ENCODE results near the gene CC2D2B. TPM values are rescaled to one million over a fixed set of nuclear protein-coding genes. Genes with fewer than 3 reads are reported as not detected.
A peak's percentile ranks its signal among the peaks of the same experiment; 100 is the strongest.
"Not testable (repeated sequence)": the region's sequence is repeated elsewhere in the genome, so short reads cannot be mapped to it uniquely, and the experiment has no call there.

The CC2D2B gene, protein sequence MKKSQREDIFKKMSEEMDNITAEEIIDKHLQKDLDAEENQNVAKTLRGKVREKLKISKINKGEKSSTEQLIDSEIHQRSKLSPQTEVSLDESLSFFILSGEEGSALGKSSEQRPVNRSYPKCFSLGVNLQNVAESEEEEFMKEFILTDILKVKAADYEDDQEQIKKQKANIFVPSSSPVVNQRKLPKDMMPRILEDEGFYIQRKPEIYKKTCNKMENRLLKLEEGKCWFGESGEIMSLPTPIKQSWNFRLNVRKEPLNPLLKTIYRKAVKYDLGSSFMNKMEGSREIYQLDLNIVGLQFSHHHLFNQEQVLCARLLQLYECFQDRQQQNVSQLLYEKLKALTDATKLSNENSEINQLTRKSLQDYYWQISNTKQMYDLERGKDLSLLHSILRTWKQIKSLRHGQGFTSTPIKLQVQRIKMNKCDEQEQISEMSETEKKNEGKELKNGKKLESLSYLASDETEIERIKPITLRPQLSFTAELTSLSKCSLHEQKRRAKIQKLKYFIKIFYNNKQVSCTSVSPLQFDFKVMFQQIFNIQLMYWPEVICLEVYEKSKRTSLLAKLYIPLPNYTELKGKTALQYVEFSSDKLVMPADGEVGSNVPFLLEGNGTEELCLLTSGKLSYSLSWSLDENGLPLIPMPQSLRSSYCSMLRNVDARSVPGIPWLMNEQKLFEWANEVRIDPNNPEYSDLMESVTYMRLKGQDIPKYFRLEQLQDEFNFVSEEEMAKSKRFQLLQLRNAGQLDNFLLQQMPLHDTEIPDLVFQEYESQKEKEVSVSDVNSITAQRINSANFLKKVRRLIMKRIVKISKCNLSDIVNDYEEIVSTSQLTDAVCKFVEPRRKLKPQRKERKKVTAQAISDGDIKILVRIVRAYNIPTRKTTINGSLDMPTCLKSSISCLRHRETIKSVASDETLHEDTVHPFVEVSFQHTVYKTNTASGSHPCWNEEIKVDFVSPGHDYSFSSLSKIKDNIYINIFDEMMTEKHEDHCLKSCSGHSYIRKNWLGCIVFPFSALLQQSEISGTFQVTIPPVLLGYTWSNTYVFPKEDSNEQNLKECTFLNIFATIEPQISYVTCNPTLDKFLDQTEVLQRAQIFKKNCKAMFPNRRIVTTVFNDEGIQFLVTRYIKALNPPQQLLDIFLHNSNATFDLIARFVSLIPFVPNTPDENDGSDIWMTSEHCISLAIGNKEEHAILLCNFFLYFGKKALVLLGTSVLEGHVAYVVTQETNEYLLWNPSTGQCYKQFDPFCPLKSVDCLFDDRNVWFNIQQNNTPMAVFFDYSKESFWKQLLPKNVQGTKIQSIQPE (N-terminal part only)
- 0.54 TPM for polyA plus RNA-seq (ENCODE audit: insufficient read length)

GRCh38 chr10:95907456-95908253, at the start of gene CC2D2B:
CC2D2B (plus strand) TSS chr10:95907975; CDS start chr10:95911324, 3,349 bp downstream.
- peak; percentile 84 for DNase-seq

DNA sequence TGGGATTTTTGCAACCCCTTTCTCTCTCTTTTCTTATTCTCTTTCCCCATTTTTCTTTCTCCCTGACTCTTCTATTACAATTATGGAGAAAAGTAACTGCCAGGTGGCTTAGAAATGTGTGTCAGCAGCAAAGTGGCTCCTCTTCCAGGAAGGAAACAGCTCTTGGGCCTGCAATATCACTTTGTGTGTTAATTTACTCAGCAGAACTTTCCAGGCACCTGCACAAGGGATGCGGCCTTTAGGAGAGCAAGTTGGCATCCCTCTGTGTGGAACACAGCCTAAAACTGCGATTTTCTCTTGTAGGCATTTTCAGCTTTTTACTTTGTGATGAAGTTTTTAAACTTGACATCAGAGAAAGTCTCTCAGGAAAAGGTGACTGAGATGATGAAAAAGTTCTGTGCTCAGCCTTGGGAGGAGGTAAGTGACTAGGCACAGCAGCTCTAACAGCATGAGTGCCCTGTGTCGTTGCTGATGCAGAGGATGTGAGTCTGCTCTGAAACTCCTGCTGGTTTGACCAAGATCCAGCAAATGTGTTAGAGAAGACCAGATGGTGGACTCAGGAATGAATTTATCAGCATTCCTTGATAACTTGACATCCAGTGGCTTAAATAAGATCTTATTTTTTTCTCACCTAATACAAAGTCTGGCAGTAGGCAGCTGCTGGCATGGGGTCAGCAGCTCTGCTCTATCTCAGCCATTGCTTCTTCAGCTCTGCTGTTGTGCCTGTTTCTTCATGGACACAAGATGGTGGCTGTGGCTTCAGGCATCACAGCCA, 47.4 kb upstream of the CC2D2B start:
- peak; percentile 43 for DNase-seq

DNA sequence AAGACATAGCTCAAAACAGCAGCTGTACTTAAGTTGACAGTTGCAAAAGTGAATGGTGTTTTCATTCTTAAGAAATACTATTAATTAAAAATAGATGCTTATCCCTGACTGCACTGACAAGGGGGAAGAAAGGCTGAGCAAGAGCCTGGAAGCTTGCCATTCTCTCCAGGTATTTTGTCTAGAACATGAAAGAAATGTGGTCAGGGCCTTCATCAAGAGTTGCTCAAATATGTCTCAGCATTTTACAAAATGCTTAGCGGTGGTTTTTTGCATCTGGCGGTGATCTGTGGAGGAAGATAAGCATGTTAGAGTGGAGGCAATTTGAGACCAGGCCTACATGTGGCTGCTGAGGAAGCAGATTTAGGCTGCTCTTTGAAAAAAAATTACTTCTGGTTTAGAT, 46.4 kb upstream of the CC2D2B start:
- no peak for DNase-seq

GRCh38 chr10:95864906-95865813, 42.6 kb upstream of the CC2D2B start:
- peak; percentile 33 for DNase-seq

DNA sequence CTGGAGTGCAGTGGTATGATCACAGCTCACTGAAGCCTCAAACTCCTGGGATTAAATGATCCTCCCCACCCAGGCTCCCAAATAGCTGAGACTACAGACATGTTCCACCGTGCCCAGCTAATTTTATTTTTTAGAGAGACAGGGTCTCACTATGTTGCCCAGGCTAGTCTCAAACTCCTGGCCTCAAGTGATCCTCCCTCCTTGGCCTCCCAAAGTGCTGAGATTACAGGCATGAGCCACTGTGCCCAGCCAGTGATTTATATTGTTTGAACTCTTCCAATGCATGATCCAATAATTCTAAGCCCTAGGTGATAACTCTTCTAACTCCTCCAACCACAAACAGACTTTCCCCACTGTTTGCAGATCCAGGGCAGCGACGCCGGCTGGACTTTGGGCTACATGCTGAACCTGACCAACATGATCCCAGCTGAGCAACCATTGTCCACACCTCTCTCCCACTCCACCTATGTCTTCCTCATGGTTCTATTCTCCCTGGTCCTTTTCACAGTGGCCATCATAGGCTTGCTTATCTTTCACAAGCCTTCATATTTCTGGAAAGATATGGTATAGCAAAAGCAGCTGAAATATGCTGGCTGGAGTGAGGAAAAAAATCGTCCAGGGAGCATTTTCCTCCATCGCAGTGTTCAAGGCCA, 41.8 kb upstream of the CC2D2B start:
- no peak for DNase-seq

GRCh38 chr10:95866467-95866842, 41.3 kb upstream of the CC2D2B start:
- DNase-seq, result no peak

DNA sequence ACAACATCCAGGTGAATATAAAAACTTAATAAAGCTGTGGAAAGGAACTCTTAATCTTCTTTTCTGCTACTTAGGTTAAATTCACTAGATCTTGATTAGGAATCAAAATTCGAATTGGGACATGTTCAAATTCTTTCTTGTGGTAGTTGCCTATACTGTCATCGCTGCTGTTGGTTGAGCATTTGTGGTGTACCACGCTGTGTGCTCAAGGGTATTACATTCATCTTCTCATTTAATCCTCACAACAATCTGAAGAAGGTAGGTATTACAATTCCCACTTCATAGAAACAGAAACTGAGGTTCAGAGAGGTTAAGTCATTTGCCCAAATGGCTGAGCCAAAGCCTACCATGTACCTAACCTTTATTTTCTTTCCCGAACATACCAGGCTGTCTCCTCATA, 39.9 kb upstream of the CC2D2B start:
- no peak for DNase-seq

GRCh38 chr10:95872158-95872711, 35.5 kb upstream of the CC2D2B start:
- DNase-seq, result no peak

GRCh38 chr10:95873139-95873538, 34.6 kb upstream of the CC2D2B start:
- no peak for DNase-seq

- no peak for DNase-seq
Measured at GRCh38 chr10:95873651-95874050, 34.1 kb upstream of the CC2D2B start.

- DNase-seq, result not testable (repeated sequence)
Measured at GRCh38 chr10:95874783-95875182, 33.0 kb upstream of the CC2D2B start.

- no peak for DNase-seq
Measured at GRCh38 chr10:95876756-95877155, 31.0 kb upstream of the CC2D2B start.

GRCh38 chr10:95877881-95878280, 29.9 kb upstream of the CC2D2B start:
- no peak for DNase-seq

- no peak for DNase-seq
Measured at GRCh38 chr10:95880704-95881103, 27.1 kb upstream of the CC2D2B start.

GRCh38 chr10:95881316-95881715, 26.5 kb upstream of the CC2D2B start:
- DNase-seq, result no peak

GRCh38 chr10:95889830-95890229, 17.9 kb upstream of the CC2D2B start:
- DNase-seq, result no peak

DNA sequence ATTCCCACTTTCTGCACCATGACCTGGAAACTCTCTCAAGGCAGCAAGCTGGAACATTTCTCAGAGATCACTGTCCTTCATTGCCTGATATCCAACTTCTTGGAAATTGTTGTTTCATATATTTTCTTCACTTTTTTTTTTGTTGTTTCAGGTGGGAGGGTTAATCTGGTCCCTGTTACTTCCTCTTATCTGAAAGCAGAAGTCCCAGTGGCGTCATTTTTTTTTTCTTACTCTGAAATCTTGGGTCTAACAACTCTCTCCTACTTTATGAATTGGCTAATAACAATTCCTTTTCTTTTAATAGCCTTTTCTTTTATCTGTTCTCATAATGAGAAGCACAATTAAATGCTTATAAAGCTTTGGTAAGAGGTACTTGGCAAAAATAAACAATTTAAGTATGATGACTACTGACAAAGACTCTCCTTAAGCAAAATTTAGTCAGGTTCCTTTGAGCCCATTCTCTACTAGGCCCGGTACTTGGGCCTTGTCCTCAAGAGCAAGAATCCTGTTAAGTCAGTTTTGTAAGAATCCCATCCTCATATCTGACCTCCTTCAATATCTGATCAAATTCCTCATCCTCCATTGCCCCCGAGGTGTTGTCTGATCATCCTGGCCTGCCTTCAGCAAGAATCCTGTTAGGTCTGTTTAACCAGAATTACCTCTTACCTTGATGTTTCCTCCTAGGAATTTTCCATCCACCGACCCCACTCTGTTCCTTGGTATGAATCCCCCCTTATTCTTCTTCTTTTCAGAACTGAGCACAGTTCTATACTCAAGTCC, 11.5 kb upstream of the CC2D2B start:
- DNase-seq, result no peak
